HepG2 (cell line): Measurements from ENCODE around the gene ZNF883. TPM values are rescaled to one million over a fixed set of nuclear protein-coding genes. Genes with fewer than 3 reads are reported as not detected.
A peak's percentile ranks its signal among the peaks of the same experiment; 100 is the strongest.

ENCODE experiments used
- CHD4 ChIP-seq: fragments of 200-600 bp; sonication (generic); IDR thresholded peaks from 2 replicates; pipeline ENCODE4 v1.7.0; 2017; ENCODE audit warnings: mild to moderate bottlenecking, low read length, borderline replicate concordance
- HHEX ChIP-seq: IDR thresholded peaks from 2 replicates; pipeline ENCODE4 v1.6.1; 2016; ENCODE audit warnings: control low read depth
- ISL2 ChIP-seq: sonication (generic); formaldehyde crosslinking; IDR thresholded peaks from 2 replicates; pipeline ENCODE4 v1.5.0; 2020; ENCODE audit warnings: missing genetic modification reagents
- ISX ChIP-seq: sonication (generic); formaldehyde crosslinking; conservative IDR thresholded peaks from 2 replicates; pipeline ENCODE4 v1.5.0; 2020; ENCODE audit warnings: missing genetic modification reagents
- MXI1 ChIP-seq: IDR thresholded peaks from 3 replicates; pipeline ENCODE4 v1.6.1; 2012; ENCODE audit warnings: low read depth, low read length, inconsistent platforms, borderline replicate concordance
- PRMT3 ChIP-seq: sonication (generic); formaldehyde crosslinking; IDR thresholded peaks from 2 replicates; pipeline ENCODE4 v1.8.1; 2022; ENCODE audit warnings: low read depth, mild to moderate bottlenecking, moderate library complexity, missing genetic modification reagents, borderline replicate concordance
- RNF2 ChIP-seq: fragments of 450-650 bp; conservative IDR thresholded peaks from 2 replicates; pipeline ENCODE4 v1.6.1; 2016; ENCODE audit warnings: low read depth
- TBL1XR1 ChIP-seq: fragments of 150-350 bp; IDR thresholded peaks from 2 replicates; pipeline ENCODE4 v1.6.1; 2014; ENCODE audit warnings: borderline replicate concordance, low read length; ENCODE audit not compliant: partially characterized antibody
- TBX3 ChIP-seq: fragments of 450-650 bp; IDR thresholded peaks from 2 replicates; pipeline ENCODE4 v1.6.1; 2017; ENCODE audit warnings: antibody characterized with exemption, mild to moderate bottlenecking, inconsistent platforms, borderline replicate concordance
- U2AF2 ChIP-seq: fragments of 200-400 bp; formaldehyde crosslinking; IDR thresholded peaks from 2 replicates; pipeline ENCODE4 v1.6.1; 2017; ENCODE audit warnings: low read depth, mild to moderate bottlenecking, low read length
- ZMAT3 ChIP-seq: sonication (generic); formaldehyde crosslinking; conservative IDR thresholded peaks from 2 replicates; pipeline ENCODE4 v1.7.0; 2021; ENCODE audit warnings: missing genetic modification reagents
- polyA plus RNA-seq, 8 experiments: library from polyadenylated mRNA; depleted of rRNA in 3 of 8; stranded (reverse) in 7 of 8; unstranded in 1 of 8; fragments of >200 nt; fragmentation: Illumina TruSeq in 4 of 8; extraction: Trizol in 4 of 8; gene quantifications; 2 replicates each; pipeline versions ENCODE4 v1.2.1 to v1.2.3, GENCODE V29; 2011 to 2016; ENCODE audit warnings: low read depth in 4 of 8, missing spikeins in 1 of 8, mixed read lengths in 1 of 8; ENCODE audit not compliant: insufficient read depth in 1 of 8
- total RNA-seq, 5 experiments: library from RNA; depleted of rRNA; stranded (reverse); fragments of >200 nt; fragmentation: Illumina TruSeq; extraction: Trizol; gene quantifications; 2 replicates each; pipeline ENCODE4 v1.2.3, GENCODE V29; 2016; ENCODE audit warnings: low read depth in 1 of 5
- TF ChIP-seq, protein P1 (sequence below): sonication (generic); formaldehyde crosslinking; IDR thresholded peaks from 2 replicates; pipeline ENCODE4 v1.8.1; 2023; ENCODE audit warnings: mild to moderate bottlenecking, inconsistent platforms, moderate library complexity, missing genetic modification reagents, borderline replicate concordance
- TF ChIP-seq, protein P2 (sequence below): sonication (generic); formaldehyde crosslinking; IDR thresholded peaks from 2 replicates; pipeline ENCODE4 v1.9.0; 2021; ENCODE audit warnings: missing genetic modification reagents, borderline replicate concordance
- TF ChIP-seq, protein P3 (sequence below): sonication (generic); formaldehyde crosslinking; IDR thresholded peaks from 2 replicates; pipeline ENCODE4; 2020; ENCODE audit warnings: missing genetic modification reagents, mild to moderate bottlenecking, borderline replicate concordance
- TF ChIP-seq, protein P4 (sequence below): sonication (generic); formaldehyde crosslinking; IDR thresholded peaks from 2 replicates; pipeline ENCODE4 v1.9.0; 2021; ENCODE audit warnings: missing genetic modification reagents, borderline replicate concordance
- TF ChIP-seq, protein P5 (sequence below): sonication (generic); formaldehyde crosslinking; IDR thresholded peaks from 2 replicates; pipeline ENCODE4 v1.4.0; 2020; ENCODE audit warnings: missing genetic modification reagents, mild to moderate bottlenecking, borderline replicate concordance
- TF ChIP-seq, protein P6 (sequence below): sonication (generic); formaldehyde crosslinking; conservative IDR thresholded peaks from 2 replicates; pipeline ENCODE4 v1.8.0; 2022; ENCODE audit warnings: low read depth, missing genetic modification reagents

ZNF883 gene
- total and polyA plus RNA-seq, 2 of the 13 experiments (the other 11 are each of a cell fraction or from before 2014, with no cell fraction given) = 5.3 to 10.0 TPM

DNA sequence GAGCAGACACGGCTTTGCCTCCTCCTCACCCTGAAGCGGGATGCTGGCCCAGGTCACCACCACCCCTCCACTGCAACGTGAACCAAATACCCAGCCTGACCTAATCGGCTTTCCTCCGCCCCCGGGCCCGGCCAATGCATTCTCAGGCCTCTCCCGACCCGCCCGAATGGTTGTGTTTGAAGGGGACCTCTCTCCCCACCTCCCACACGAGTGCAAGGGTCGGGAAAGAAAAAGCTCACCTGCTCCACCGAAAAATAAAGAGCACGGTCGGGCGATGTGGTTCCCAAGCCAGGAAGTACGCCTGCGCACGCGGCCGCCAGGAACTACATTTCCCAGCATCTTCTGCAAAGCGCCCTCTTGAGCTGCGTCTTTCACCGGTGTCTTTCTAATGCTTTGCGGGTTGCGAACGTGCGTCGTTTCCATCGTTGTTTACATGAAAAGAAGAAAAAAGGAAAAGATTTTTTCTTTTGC, at the start of gene ZNF883 (continued):
- TF ChIP-seq TBX3 (no peak), ISX (CRISPR knock-in tag) (no peak), U2AF2 (no peak), PRMT3 (CRISPR knock-in tag) (no peak), ZMAT3 (no peak), TBL1XR1 (no peak), ISL2 (CRISPR knock-in tag) (no peak), CHD4 (no peak), HHEX (CRISPR knock-in tag) (no peak), MXI1 (no peak), RNF2 (no peak)
- TF ChIP-seq, protein P1, sequence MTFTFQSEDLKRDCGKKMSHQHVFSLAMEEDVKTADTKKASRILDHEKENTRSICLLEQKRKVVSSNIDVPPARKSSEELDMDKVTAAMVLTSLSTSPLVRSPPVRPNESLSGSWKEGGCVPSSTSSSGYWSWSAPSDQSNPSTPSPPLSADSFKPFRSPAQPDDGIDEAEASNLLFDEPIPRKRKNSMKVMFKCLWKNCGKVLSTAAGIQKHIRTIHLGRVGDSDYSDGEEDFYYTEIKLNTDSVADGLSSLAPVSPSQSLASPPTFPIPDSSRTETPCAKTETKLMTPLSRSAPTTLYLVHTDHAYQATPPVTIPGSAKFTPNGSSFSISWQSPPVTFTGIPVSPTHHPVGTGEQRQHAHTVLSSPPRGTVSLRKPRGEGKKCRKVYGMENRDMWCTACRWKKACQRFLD = no peak
- TF ChIP-seq, protein P2, sequence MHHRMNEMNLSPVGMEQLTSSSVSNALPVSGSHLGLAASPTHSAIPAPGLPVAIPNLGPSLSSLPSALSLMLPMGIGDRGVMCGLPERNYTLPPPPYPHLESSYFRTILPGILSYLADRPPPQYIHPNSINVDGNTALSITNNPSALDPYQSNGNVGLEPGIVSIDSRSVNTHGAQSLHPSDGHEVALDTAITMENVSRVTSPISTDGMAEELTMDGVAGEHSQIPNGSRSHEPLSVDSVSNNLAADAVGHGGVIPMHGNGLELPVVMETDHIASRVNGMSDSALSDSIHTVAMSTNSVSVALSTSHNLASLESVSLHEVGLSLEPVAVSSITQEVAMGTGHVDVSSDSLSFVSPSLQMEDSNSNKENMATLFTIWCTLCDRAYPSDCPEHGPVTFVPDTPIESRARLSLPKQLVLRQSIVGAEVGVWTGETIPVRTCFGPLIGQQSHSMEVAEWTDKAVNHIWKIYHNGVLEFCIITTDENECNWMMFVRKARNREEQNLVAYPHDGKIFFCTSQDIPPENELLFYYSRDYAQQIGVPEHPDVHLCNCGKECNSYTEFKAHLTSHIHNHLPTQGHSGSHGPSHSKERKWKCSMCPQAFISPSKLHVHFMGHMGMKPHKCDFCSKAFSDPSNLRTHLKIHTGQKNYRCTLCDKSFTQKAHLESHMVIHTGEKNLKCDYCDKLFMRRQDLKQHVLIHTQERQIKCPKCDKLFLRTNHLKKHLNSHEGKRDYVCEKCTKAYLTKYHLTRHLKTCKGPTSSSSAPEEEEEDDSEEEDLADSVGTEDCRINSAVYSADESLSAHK = no peak
- TF ChIP-seq, protein P3, sequence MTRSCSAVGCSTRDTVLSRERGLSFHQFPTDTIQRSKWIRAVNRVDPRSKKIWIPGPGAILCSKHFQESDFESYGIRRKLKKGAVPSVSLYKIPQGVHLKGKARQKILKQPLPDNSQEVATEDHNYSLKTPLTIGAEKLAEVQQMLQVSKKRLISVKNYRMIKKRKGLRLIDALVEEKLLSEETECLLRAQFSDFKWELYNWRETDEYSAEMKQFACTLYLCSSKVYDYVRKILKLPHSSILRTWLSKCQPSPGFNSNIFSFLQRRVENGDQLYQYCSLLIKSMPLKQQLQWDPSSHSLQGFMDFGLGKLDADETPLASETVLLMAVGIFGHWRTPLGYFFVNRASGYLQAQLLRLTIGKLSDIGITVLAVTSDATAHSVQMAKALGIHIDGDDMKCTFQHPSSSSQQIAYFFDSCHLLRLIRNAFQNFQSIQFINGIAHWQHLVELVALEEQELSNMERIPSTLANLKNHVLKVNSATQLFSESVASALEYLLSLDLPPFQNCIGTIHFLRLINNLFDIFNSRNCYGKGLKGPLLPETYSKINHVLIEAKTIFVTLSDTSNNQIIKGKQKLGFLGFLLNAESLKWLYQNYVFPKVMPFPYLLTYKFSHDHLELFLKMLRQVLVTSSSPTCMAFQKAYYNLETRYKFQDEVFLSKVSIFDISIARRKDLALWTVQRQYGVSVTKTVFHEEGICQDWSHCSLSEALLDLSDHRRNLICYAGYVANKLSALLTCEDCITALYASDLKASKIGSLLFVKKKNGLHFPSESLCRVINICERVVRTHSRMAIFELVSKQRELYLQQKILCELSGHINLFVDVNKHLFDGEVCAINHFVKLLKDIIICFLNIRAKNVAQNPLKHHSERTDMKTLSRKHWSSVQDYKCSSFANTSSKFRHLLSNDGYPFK = peak; percentile 31; the same call in 1 of the 2 replicates
- TF ChIP-seq, protein P4, sequence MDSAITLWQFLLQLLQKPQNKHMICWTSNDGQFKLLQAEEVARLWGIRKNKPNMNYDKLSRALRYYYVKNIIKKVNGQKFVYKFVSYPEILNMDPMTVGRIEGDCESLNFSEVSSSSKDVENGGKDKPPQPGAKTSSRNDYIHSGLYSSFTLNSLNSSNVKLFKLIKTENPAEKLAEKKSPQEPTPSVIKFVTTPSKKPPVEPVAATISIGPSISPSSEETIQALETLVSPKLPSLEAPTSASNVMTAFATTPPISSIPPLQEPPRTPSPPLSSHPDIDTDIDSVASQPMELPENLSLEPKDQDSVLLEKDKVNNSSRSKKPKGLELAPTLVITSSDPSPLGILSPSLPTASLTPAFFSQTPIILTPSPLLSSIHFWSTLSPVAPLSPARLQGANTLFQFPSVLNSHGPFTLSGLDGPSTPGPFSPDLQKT (CRISPR knock-in tag) = no peak
- TF ChIP-seq, protein P5, sequence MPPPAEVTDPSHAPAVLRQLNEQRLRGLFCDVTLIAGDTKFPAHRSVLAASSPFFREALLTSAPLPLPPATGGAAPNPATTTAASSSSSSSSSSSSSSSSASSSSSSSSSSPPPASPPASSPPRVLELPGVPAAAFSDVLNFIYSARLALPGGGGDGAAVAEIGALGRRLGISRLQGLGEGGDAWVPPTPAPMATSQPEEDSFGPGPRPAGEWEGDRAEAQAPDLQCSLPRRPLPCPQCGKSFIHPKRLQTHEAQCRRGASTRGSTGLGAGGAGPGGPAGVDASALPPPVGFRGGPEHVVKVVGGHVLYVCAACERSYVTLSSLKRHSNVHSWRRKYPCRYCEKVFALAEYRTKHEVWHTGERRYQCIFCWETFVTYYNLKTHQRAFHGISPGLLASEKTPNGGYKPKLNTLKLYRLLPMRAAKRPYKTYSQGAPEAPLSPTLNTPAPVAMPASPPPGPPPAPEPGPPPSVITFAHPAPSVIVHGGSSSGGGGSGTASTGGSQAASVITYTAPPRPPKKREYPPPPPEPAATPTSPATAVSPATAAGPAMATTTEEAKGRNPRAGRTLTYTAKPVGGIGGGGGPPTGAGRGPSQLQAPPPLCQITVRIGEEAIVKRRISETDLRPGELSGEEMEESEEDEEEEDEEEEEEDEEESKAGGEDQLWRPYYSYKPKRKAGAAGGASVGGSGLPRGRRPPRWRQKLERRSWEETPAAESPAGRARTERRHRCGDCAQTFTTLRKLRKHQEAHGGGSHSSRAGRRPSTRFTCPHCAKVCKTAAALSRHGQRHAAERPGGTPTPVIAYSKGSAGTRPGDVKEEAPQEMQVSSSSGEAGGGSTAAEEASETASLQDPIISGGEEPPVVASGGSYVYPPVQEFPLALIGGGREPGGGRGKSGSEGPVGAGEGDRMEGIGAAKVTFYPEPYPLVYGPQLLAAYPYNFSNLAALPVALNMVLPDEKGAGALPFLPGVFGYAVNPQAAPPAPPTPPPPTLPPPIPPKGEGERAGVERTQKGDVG = no peak
- TF ChIP-seq, protein P6, sequence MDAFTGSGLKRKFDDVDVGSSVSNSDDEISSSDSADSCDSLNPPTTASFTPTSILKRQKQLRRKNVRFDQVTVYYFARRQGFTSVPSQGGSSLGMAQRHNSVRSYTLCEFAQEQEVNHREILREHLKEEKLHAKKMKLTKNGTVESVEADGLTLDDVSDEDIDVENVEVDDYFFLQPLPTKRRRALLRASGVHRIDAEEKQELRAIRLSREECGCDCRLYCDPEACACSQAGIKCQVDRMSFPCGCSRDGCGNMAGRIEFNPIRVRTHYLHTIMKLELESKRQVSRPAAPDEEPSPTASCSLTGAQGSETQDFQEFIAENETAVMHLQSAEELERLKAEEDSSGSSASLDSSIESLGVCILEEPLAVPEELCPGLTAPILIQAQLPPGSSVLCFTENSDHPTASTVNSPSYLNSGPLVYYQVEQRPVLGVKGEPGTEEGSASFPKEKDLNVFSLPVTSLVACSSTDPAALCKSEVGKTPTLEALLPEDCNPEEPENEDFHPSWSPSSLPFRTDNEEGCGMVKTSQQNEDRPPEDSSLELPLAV = no peak
